NCI-H187 (cell line): ENCODE data around the gene TACR1.
"Not testable (repeated sequence)": the region's sequence is repeated elsewhere in the genome, so short reads cannot be mapped to it uniquely, and the experiment has no call there.

Experiments
- DNase-seq, 2 experiments: peaks; one replicate each; lab custom pipeline; 2025; lab: John Stamatoyannopoulos, UW

The TACR1 gene

DNA sequence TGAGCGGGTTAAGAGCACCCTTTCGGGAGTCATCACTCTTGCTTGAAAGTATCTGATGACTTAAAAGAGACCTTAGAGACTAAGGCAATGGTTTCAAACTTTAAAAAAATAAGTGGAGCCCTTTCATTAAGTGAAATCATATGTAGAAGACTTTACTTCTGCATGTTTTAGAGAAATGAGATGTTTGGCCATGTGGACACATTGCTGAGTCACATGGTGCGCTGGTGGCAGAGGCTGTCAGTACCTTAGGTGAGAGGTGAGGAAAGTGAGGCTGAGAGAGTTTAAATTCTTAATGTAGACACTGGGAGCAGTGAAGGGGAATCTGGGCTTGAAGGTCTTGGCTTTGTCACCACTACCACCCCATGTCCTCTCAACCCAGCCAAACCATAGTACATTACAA is 109.8 kb downstream of the TACR1 start:
- DNase-seq, result no peak

DNA sequence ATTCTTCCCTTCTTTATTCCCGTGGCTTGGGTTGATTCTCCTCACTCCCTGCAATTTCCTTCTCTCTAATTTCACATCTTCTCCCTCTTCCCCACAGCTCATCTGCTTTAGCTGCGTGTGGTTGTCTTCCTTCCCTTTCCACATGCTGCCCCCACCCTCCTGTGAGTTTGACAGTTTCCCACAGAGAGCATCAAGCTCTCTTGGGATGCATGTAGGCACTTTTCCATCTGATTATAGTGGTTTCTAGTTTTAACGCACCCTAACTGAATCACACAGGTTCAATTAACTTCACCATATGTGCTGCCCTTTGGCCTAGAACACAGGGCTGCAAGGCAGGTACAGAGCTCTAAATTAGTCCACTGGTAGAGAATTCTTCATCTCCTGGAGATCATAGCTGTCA is 110.5 kb downstream of the TACR1 start:
- DNase-seq, result no peak

DNA sequence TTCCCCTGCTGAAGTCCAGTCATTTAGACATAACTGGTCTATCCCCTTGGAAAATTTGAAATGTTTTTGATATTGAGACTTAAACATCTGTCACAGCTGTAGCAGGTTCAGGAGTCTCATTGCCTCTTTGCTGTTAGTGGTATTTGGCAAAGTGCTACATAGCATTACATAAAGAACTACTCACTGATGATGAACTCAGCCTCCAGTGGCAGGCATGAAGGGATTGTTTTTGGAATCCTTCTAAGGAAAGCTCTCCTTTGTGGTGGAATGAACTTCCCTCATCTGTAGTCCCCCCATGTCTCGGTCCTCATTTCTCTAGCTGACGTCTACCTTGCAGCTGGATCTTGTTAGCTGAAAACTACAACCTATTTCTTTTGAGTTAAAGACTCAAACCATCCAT is 111.6 kb downstream of the TACR1 start:
- DNase-seq, result no peak

DNA sequence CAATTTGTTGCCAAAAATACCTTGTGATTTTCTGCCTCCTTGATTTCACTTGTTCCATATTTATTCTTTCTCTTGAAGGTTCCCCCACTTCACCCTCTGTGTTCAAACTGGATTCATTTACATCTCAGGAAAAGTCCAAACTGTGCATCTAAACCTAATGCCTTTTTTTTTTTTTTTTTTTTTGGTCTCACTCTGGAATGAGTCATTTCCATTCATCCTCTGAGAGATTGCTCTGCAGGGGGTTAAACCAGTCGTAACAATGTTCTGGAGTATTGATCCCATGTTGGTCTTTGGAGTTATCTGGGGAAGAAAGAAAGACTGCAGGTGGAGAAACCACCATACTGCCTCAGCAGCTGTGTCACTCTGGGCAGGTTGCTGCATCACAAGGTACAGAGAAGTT is 119.7 kb downstream of the TACR1 start:
- no peak for DNase-seq

DNA sequence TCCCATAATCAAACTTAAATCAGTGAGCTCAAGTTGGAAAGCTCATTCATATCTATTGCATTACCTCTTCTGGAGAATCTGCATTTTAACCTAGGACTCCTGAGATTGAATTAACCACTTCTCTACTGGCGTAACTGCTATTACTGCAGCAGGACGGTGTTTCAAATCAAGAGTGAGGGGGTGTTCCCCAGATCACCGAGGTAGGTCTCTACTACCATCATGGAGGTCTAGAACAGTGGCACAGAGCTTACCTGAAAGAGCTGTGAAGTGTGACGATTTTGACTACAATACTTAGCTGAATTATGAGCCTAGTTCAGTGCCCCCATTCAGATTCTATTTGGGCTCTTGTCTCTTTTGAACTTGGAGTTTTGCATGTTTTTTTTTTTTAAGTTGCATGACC is 121.4 kb downstream of the TACR1 start:
- DNase-seq, result no peak

DNA sequence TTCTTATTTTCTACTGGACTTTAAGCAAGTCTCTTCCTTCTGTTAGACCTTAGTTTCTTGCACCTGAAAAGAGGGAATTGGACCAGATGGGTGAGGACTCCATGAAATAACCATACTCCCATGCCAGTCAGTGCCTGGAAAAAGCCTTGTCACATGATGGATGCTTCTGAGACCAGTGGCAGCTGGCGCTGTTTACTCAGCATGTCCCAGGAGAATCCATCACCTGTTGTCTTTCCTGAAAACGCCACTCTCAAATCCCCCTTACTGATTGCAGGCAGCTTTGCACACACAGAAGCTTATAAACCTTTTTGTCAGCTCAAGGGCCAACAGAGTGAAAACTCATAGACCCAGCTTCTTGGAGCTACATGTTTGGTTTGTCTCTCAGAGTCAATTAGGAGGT is 123.2 kb downstream of the TACR1 start:
- peak; percentile 71 to 79 for DNase-seq

DNA sequence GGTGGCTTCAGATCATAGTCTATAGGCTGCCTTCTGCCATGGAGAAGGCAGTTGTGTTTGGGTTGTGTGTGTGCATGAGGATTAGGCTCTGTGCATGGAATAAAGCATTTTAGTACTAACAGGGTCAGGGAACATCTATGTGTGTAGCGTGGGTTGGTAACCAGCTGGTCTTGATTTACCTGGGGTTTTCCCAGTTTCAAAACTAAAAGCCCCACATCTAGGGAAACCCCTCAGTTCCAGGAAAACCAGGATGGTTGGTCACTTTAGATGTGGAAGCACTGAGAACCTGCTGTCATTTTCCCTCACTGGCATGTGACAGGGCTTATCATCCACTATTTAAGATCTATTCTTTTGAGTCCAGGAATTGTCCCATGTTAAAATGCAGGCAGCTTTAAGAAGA is 124.6 kb downstream of the TACR1 start:
- no peak for DNase-seq

DNA sequence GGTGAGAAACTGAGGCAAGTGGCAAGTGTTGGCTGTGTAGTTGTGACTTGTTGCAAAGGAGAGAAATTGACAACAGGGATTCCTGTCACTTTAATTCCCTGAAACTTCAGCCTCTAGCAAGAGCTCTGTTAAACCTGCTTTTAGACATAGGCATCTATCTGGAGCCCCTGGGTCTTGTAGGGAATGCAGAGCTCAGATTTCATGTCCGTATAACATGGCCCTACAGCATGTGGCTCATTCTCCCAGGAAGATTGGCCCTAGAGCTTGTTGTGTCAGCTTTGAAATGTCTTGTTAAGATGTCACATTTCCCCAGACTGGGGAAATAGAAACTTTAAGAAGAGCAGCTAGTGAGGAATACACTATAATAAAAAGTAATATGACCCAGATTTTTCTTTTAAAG is 125.1 kb downstream of the TACR1 start:
- no peak for DNase-seq

DNA sequence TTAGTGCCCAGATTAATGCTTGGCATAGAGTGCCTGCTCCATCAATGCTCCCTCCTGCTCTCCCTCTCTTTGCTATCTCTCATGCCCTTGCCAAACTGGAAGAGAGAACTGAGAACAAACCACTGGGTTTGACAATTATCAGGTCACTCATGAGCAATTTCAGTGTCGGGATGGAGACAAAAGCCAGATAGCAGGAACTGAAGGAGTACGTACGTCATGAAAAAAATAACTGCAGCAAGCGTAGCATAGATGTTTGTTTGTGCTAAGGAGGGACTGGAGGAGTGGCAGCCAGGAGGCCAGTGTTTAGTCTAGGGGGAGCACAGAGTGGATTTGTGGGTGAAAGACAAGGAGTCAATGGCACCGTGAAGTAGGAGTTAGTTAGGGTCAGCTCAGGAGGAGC is 127.6 kb downstream of the TACR1 start:
- no peak for DNase-seq

DNA sequence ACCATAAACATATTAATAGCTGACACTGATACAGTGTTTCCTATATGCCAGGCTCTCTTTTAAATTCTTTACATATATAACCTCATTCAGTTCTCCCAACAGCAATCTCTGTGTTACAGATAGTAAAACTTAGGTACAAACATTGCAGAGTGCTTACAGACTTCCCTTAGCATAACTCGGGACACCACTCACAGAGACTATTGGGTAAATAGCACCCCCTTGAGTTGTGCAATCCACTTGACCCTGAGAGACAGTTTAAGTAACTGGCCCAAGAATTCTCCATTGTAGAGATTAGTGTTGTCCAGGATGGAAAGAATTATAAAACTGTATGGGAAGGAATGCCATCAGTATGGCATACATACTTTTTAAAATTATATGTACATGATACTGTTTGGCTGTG is 130.8 kb downstream of the TACR1 start:
- DNase-seq, result no peak

DNA sequence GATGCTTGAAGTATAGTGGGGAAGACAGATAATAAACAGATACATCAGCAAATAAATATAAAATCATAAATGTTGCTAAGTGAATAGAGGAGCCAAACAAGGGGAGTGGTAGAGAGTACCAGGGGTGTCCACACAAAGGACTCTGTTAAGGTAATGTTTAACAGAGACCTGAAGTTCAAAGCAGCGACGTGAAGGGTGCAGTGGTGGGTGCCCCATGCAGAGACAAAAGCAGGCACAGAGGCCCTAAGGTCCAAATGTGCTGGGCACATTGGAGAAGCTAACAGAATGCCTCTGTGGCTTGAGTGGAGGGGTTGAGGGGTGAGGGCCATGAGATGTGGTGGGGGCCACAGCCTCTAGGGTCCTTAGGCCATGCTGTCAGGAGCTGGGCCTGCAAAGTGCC is 131.8 kb downstream of the TACR1 start:
- no peak for DNase-seq

DNA sequence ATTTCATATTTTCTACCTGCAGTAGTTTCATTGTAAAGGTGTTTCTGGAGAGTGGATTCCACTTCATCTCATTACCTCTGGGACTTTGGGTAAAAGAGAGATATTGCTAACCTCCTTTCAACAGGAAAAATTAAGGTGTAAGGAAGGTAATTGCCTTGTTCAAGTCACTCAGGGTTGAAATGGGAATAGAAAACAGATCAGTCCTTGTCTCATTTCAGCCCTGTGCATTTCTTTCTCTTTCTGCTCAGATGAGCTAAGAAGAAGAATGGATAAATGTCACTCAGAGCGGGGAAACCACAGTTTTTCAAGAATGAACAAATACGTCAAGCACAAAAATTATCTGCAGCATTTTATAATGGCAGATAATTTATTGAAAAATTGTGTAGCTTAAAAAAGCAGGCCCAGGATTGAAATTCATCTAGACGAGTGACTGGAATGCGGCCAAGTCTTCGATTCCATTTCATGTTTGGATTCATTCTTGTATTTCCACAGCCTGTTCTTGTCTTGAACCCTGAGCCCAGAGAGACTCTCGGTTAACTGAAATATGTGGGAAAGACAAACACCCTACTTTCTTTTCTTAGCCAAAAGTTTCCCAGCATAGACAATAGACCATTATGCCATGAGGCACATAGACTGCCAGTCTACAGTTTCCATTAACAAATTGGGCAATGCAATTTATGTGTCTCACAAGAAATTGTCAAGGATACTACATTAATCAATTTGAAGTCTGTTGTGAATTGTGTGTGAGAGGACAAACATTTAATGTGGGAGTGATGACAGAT is 133.0 kb downstream of the TACR1 start:
- no peak for DNase-seq

DNA sequence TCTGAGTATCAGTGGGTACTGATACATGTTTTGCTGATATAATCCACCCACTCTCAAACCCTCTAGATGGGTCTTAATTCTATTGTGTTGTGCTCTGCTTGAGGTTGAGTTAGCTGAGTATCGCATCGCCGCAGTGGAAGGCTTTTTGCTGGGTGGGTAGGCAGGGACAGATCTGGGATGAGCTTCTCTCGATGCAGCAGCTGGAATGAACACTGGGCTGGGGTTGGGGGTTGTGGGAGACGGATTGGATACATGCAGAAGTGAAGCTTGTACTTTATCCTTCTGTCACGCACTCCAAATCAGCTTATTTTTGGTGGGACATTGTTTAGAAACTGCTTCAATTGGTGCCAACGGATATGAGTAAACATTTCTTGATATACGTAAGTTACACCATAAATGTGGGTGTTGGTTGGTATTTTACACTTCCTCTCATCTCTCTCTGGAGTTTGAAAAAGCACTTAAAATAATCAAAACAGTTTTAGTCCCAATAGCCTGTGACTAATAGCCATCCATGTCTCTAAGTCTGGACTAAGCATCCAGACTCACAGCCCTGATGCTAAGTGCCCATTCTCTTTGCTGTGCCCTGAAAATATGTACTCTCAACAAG is 133.8 kb downstream of the TACR1 start:
- DNase-seq, result no peak

DNA sequence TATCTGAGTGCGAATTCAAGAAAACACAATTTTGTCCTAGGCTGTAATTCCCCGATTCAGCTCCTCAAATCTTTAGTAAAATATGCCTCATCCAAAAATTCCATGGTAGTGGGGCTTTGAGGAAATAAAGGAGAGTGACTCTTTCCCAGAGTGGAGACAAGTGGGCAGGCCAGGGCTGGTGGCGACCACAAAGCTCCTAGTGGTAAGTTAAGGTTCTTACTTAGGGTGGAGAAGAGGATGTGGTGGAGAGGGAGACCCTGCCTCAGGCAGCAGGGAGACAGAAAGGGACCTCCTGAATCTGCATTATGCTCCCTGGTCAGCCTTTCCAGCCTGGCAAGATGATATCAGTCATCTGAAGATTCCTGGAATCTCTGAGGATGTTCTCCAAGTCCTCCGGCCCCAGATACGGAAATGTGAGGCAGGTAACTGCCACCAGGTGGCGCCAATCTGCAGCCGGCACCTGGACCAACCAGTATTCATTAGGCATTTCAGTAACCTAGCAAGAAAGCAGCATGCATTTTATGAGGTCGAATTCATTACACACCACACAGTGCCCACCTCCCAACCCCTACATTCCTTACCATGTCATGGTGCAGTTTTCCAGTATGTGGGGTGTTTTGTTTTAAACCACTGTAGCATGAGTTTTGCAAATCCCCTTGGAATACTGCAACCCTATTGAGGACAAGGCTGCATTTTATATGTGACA is 134.5 kb downstream of the TACR1 start:
- DNase-seq, result peak in 1 of 2 experiments; percentile 16

DNA sequence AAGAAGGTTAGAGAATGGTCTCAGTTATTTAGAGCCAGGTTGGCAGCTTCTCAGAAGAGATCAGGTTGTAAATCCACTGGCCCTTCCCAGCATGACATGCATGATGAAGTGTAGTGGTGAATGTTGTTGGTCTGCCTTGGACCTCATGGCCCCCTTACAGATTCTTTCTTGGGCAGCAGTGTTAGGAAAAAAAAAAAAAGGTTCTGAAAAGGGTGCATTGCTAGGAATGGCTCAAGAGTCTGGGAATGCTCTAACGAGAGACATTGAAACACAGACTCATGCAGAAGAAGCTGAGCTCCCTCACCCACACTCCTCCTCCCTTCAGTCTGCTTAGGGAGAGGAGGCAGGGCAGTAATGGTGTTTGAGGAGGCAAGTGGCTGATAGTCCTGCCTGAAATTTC is 135.4 kb downstream of the TACR1 start:
- DNase-seq, result no peak

DNA sequence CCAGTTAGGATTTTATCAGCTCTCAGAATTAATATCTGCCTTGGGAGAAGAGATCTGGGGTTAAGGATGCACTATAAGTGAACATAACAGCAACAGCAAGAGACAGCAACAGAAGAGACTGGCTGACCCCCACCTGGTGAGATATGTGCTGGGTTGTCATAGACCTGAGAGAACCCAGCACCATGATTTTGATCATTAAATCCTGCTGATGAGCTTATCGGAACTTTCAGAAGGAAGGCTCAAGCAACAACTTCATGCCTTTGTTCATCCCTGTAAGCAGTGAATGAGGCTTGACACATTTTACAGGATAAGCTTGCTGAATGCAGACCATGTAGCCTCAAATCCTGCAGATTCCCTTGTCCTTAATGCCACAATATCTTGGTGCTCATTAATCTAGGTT is 140.9 kb downstream of the TACR1 start:
- DNase-seq, result no peak

DNA sequence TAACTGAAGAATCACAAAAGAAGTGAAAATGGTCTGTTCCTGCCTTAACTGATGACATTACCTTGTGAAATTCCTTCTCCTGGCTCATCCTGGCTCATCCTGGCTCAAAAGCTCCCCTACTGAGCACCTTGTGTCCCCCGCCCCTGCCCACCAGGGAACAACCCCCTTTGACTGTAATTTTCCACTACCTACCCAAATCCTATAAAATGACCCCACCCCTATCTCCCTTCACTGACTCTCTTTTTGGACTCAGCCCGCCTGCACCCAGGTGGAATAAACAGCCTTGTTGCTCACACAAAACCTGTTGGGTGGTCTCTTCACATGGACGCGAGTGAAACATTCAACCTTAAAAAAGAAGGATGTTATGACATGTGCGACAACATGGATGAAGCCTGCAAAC is 142.2 kb downstream of the TACR1 start:
- DNase-seq, result not testable (repeated sequence)

DNA sequence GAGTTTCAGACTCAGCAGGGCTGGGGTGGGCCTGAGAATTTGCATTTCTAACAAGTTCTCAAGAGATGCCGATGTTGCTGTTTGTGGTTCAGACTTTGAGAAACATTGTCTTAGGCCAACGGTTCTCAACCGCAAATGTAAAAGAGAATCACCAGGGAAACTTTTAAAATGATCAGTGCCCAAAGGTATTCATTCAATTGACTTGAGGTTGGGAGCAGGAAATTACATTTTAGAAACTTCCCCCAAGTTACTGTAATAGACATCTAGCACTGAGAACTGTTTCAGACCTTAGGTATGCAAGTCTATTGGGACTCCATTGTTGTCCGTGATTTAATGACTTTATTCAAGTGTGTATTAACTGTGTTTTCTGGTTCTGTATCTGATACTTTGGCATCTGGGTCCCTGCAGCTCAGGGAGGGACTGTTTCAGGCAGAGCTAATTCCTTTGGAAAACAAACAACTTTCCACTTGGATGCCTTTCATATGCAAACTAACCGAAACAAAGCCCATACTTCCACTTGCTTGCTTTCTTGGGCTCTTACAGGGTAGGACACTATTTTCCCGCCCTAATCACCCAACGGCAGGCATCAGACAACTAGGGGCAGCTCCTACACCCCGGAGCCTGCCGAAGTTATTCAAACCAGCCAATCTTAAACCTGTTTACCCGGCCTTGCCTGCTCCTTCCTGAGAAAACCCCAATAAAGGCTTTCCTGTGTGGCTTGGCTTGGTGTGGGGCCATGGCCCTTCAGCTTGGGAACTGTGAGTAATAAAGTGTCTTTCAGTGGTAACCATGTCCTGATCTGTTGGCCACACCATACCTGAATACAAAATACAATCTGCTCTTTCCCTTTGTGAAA is 143.3 kb downstream of the TACR1 start:
- DNase-seq, result no peak

DNA sequence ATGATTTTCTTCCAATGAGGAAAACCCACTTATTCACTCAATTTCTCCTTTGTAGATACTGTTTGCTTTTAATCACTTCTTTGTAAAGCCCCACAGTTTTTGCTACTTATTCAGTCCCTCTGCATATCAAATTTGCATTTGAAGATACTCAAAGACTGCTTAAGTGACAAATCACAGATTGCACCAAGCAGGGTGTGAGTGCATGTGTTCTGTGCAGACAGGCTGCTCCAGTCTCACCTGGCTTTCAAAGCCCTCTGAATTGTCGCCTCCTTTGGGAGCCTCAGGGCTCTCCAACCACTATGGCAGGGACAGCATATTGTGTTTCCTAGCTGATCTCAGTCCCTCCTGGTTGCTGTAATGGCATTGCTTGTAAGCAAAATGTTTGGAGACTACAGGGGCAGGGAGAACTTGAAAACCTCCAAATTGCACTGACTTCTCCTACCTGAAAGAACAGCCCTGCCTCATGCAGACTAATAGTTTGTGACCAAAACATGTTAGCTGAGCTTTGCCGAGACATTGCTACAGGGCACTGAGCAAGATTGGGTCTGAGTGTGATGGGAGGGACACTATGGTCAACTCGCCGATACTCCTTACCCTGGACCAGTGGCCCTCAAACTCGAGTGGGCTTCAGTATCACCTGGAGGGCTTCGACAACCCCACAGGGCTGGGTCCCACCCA is 144.0 kb downstream of the TACR1 start:
- no peak for DNase-seq

DNA sequence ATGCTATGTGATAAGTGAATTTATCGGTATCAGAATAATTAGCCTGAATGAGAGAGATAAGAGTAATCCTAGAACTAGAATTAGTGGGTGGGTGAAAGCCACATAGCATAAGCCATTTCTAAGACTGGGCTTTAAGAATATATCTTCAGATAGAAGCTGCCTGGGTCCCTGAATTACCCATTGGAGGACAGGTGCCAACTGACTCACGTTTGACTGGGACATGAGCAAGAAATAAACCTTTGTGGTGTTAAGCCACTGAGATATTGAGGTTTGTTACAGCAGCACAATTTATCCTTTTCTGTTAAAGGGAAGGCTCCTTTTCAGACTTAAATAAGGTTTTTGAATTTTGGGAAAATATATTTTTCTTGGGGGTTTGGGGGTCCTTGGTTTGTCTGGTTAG is 145.0 kb downstream of the TACR1 start:
- no peak for DNase-seq

DNA sequence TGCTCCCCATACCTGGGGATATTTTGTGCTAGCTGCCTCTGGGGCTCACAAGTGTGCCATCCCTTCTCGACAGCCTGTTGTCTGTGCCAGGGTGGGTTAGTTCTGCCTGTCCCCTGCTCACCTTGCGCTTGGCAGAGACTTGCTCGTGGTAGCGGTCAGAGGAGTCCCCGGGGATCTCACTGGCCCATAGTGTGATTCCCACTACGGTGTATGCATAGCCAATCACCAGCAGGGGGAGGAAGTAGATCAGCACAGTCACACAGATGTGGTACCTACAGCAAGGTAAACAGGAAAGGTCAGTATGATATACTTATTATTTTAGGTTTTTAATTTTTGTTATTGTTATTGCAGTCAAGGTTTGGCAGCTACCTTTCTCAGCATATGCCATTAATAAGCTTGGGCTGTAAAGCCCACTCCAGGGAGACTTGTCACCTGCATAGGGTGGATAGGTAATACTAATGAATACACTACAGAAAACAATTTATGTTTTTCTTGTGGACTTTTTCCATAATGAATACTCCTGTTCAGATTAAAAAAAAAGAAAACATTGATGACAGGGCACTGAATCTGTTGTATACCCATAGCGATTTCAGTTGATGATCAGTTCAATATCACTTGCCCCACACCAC is 145.7 kb downstream of the TACR1 start:
- DNase-seq, result no peak
